Astrocyte of the cerebellum (primary cell): ENCODE measurements around the gene COL8A2.
A peak's percentile ranks its signal among the peaks of the same experiment; 100 is the strongest.

Experiments used
- DNase-seq: peaks from one replicate; pipeline ENCODE4 v3.0.0-alpha.2; 2011; ENCODE audit warnings: low read depth
- H3K4me3 ChIP-seq: 2 replicates; pipeline ENCODE4 v1.5.1; 2011; ENCODE audit warnings: mild to moderate bottlenecking, low read depth, low read length, moderate library complexity
- in situ Hi-C: cut with HindIII; loops from 2 replicates; pipeline ENCODE4 v1.10.0; 2017; ENCODE audit warnings: low sequenced_read_pairs
- TF ChIP-seq, protein P1 (sequence below): IDR thresholded peaks from 2 replicates; pipeline ENCODE4 v1.5.1; 2012; ENCODE audit warnings: low read length, low read depth, moderate library complexity, mild to moderate bottlenecking; ENCODE audit errors: missing control alignments

COL8A2 gene

DNA sequence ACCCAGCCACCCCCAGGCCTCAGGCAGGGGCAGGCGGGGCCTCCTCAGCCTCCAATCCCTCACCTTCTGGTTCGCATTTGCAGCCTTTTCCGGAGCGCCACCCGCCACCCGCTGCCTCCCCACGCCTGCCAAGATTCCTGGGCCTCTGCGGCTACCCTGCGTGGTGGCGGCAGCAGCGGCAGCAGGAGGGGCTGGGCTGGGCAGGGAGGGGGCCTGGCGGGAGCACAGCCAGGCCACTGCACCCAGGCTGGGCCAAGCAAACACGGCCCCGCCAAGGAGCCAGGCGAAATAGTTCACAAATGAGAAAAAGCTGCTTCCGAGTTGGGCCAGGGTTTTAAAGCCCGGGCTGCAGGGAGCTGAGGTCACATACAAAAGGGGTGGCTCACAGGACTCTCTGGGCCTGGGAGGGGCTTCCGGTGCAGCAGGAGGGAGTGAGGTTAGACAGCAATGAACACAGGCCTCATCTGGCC lies 9.8 kb downstream of the COL8A2 start:
- in situ Hi-C loops, result no loop called here
- TF ChIP-seq, protein P1, sequence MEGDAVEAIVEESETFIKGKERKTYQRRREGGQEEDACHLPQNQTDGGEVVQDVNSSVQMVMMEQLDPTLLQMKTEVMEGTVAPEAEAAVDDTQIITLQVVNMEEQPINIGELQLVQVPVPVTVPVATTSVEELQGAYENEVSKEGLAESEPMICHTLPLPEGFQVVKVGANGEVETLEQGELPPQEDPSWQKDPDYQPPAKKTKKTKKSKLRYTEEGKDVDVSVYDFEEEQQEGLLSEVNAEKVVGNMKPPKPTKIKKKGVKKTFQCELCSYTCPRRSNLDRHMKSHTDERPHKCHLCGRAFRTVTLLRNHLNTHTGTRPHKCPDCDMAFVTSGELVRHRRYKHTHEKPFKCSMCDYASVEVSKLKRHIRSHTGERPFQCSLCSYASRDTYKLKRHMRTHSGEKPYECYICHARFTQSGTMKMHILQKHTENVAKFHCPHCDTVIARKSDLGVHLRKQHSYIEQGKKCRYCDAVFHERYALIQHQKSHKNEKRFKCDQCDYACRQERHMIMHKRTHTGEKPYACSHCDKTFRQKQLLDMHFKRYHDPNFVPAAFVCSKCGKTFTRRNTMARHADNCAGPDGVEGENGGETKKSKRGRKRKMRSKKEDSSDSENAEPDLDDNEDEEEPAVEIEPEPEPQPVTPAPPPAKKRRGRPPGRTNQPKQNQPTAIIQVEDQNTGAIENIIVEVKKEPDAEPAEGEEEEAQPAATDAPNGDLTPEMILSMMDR, result no peak
- DNase-seq, result peak; percentile 80
- H3K4me3 ChIP-seq, result no peak overlapping the region

DNA sequence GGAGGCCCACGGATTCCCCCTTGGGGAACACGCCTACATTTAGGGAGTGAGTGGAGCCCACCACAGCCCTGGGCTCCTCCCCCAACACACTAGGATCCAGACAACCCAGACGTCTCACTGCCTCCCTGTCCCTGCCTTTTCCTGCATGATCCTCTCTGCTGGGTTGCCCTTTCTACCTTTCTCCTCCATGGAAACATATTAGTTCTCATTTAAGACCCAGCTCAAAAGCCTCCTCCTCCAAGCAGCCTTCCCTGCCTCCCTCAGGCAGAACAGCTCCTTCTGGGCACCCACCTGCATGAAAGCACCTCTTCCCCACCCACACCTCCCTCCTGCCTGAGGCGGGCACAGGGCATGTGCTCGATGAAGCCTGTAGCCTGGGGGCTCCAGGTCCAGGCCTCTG lies 10.7 kb downstream of the COL8A2 start:
- in situ Hi-C loops, result no loop called here
- TF ChIP-seq, protein P1, result no peak
- no peak for DNase-seq
- no peak overlapping the region for H3K4me3 ChIP-seq

DNA sequence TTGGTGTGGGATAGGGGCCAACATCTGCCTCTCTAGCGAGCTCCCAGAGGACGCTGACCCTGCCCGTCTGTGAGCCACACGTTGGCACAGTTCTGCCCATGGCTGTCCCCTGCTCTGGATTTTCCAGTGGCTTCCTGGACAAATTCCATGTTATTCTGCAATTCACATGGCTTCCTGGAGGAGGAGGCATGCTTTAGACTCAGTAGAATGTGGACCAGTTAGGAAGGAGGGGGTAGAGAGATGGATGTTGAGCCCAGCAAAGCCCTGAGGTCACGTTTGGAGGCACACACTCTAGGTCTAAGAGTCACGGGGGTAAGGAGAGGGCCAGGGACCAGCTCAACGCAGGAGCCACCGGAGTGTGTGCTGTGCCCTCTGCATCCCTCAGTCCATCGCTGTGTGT lies 12.2 kb downstream of the COL8A2 start:
- DNase-seq, result no peak
- TF ChIP-seq, protein P1, result no peak
- H3K4me3 ChIP-seq, result no peak overlapping the region
- in situ Hi-C loops, result no loop called here

DNA sequence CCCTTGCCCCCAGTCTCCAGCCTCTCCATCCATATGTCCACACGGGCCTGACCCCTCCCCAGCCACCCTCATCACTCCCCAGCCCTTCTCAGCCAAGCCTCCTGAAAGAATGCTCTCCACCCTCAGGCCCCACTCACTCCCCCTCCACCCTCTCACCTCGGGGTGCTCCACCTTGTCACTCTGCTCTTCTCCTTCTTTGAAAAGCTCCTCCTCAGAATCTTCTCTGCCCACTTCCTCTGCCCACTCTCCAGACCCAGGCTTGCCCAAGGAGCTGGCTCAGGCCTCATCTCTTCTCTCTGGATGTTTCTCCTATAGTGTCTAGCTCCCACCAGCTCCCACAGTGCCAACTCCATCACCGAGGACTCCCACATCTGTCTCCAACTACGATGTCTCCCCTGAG lies 13.9 kb downstream of the COL8A2 start:
- no peak overlapping the region for H3K4me3 ChIP-seq
- no peak for DNase-seq
- in situ Hi-C loops, result no loop called here
- TF ChIP-seq, protein P1, result no peak

DNA sequence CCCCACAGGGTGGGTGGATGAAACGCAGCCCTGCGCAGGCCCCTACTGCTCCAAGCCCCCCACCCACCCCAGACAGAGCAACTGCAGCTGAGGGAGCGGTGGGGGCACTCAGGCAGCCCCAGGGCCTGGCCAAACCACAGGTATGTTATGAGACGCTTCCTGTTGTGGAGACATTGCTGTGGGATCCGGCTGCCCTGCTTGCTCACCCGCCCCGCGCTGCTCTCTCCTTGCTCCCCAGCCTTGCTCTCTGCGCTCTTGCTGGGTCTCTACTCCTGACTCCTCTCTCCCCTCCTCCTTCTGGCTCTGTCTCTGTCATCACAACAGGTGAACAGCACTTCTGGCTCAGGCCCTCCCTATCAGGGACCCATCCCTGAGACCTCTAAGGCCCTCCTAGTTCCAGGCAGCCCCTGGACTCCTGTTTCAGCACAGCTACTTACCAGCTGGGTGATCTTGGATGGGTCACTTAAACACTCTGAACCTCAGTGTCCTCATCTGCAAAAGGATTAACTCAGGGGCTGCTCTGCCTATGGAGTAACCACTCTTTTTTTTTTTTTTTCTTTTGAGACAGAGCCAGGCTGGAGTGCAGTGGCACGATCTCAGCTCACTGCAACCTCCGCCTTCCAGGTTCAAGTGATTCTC lies 15.9 kb downstream of the COL8A2 start:
- in situ Hi-C loops, result no loop called here
- no peak overlapping the region for H3K4me3 ChIP-seq
- TF ChIP-seq, protein P1, result no peak
- peak; percentile 66 for DNase-seq

DNA sequence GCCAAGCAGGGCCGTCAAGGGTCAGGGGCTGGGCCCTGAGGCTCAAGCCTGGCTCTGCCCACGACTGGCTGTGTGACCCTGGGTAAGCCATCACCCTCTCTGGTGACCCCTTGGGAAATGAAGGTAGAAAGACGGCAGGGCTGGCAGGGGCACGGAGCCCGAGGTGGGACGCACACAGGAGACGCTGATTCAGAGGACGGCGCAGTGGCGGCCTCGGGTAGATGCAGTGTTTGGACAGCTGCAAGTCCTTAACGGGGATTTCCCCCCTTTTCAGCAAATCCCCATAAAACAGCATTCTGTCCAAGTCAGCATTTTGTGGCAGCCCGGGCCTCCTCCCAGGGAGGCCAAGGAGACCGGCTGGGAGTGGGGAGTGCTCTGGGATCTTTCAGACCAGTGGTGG lies 16.7 kb downstream of the COL8A2 start:
- DNase-seq, result no peak
- in situ Hi-C loops, result no loop called here
- TF ChIP-seq, protein P1, result no peak
- no peak overlapping the region for H3K4me3 ChIP-seq
